GM12891 (cell line): ENCODE measurements around the gene MYO5B.

Source experiments
- PAX5 ChIP-seq: IDR thresholded peaks from 2 replicates; pipeline ENCODE4 v1.6.1; 2011; ENCODE audit warnings: low read length, moderate library complexity, mild to moderate bottlenecking; ENCODE audit not compliant: insufficient read depth, severe bottlenecking
- POLR2A ChIP-seq: IDR thresholded peaks from 2 replicates; pipeline ENCODE4 v1.6.1; 2011; ENCODE audit warnings: low read depth, low read length, control low read depth
- POLR2AphosphoS5 ChIP-seq: IDR thresholded peaks from 2 replicates; pipeline ENCODE4 v1.6.1; 2011; ENCODE audit warnings: low read depth, low read length, control low read depth
- POU2F2 ChIP-seq: IDR thresholded peaks from 2 replicates; pipeline ENCODE4 v1.6.1; 2011; ENCODE audit warnings: low read depth, mild to moderate bottlenecking, control low read depth, low read length, moderate library complexity
- TAF1 ChIP-seq: IDR thresholded peaks from 2 replicates; pipeline ENCODE4 v1.6.1; 2011; ENCODE audit warnings: low read depth, low read length, control low read depth

GRCh38 chr18:50196261-50196660 is 1.3 kb upstream of the MYO5B start:
- TF ChIP-seq POLR2A (no peak), PAX5 (no peak), POLR2AphosphoS5 (no peak), TAF1 (no peak), POU2F2 (no peak)
